T-helper 1 cell (primary cell): ENCODE measurements around the gene OGA.

Experiments
- DNase-seq, 5 donors: peaks; one replicate each; pipeline ENCODE4 v3.0.0-alpha.2; 2012 to 2020

Gene OGA

GRCh38 chr10:101835362-101835761 lies 17.1 kb upstream of the OGA start:
- no peak for DNase-seq

GRCh38 chr10:101834341-101834740 lies 16.1 kb upstream of the OGA start:
- peak in 1 of 5 donors; percentile 14 for DNase-seq

GRCh38 chr10:101833466-101833865 lies 15.2 kb upstream of the OGA start:
- no peak for DNase-seq

- DNase-seq, result no peak
These were observed 14.1 kb upstream of the OGA start for GRCh38 chr10:101832325-101832771.

GRCh38 chr10:101831169-101831811 lies 13.0 kb upstream of the OGA start:
- DNase-seq, result no peak

- DNase-seq, result peak; percentile 92 to 95 (median 93)
These were observed 12.3 kb upstream of the OGA start for GRCh38 chr10:101830322-101831168.

GRCh38 chr10:101829561-101830315 lies 11.5 kb upstream of the OGA start:
- peak; percentile 60 to 72 (median 61) for DNase-seq

GRCh38 chr10:101828766-101829551 lies 10.7 kb upstream of the OGA start:
- DNase-seq, result peak in 1 of 5 donors; percentile 5

GRCh38 chr10:101827919-101828600 lies 9.8 kb upstream of the OGA start:
- DNase-seq, result no peak

GRCh38 chr10:101826852-101827434 lies 8.7 kb upstream of the OGA start:
- no peak for DNase-seq

- no peak for DNase-seq
These were observed 6.5 kb upstream of the OGA start for GRCh38 chr10:101824736-101825135.

GRCh38 chr10:101818872-101819633 lies 809 bp upstream of the OGA start:
- no peak for DNase-seq

GRCh38 chr10:101817337-101818118 lies 716 bp downstream of the OGA start:
- peak in 3 of 5 donors; percentile 24 to 34 (median 27) for DNase-seq

- no peak for DNase-seq
These were observed 1.3 kb downstream of the OGA start for GRCh38 chr10:101816913-101817336.

- no peak for DNase-seq
These were observed 1.9 kb downstream of the OGA start for GRCh38 chr10:101816376-101816775.

- no peak for DNase-seq
These were observed 3.7 kb downstream of the OGA start for GRCh38 chr10:101814466-101815071.

- DNase-seq, result no peak
These were observed 5.6 kb downstream of the OGA start for GRCh38 chr10:101812606-101813005.

GRCh38 chr10:101807158-101807557 lies 11.1 kb downstream of the OGA start:
- DNase-seq, result no peak

GRCh38 chr10:101803511-101803910 lies 14.7 kb downstream of the OGA start:
- DNase-seq, result no peak
